Endothelial cell of umbilical vein (primary cell): ENCODE data around the gene NXPH4.

Experiments
- EZH2 ChIP-seq: IDR thresholded peaks from 2 replicates; pipeline ENCODE4 v1.6.1; 2012; ENCODE audit warnings: borderline replicate concordance, low read depth, mild to moderate bottlenecking, moderate library complexity, low read length, inconsistent platforms; ENCODE audit not compliant: severe bottlenecking
- TF ChIP-seq, protein P1 (sequence below), 2 donors: IDR thresholded peaks; 1 replicate in 1 of 2; 2 replicates in 1 of 2; pipeline ENCODE4 v1.5.1; 2011; ENCODE audit warnings: low read length in 2 of 2, mild to moderate bottlenecking in 2 of 2, moderate library complexity in 2 of 2, control low read depth in 1 of 2, inconsistent platforms in 1 of 2, low read depth in 1 of 2; ENCODE audit not compliant: insufficient read depth in 1 of 2; ENCODE audit errors: extremely low read depth in 1 of 2

GRCh38 chr12:57250956-57251355 lies 34.4 kb downstream of the NXPH4 start, which contains the start of gene STAC3:
- no peak for TF ChIP-seq EZH2
- TF ChIP-seq, protein P1, sequence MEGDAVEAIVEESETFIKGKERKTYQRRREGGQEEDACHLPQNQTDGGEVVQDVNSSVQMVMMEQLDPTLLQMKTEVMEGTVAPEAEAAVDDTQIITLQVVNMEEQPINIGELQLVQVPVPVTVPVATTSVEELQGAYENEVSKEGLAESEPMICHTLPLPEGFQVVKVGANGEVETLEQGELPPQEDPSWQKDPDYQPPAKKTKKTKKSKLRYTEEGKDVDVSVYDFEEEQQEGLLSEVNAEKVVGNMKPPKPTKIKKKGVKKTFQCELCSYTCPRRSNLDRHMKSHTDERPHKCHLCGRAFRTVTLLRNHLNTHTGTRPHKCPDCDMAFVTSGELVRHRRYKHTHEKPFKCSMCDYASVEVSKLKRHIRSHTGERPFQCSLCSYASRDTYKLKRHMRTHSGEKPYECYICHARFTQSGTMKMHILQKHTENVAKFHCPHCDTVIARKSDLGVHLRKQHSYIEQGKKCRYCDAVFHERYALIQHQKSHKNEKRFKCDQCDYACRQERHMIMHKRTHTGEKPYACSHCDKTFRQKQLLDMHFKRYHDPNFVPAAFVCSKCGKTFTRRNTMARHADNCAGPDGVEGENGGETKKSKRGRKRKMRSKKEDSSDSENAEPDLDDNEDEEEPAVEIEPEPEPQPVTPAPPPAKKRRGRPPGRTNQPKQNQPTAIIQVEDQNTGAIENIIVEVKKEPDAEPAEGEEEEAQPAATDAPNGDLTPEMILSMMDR (IDR thresholded peaks at IDR 0.05; ENCODE audit: extremely low read depth in 1 of 2, insufficient read depth in 1 of 2, low read depth in 1 of 2, low read length in 2 of 2), result no peak
